NCI-H524 treated with DMSO at 0.1 percent for 48 hours (cell line): ENCODE measurements around the gene GNA12.
"Not testable (repeated sequence)": the region's sequence is repeated elsewhere in the genome, so short reads cannot be mapped to it uniquely, and the experiment has no call there.

Experiments
- DNase-seq: peaks from one replicate; lab custom pipeline; 2025; lab: John Stamatoyannopoulos, UW

Gene GNA12

GRCh38 chr7:2864999-2865670 is 21.0 kb upstream of the GNA12 start:
- no peak for DNase-seq

- DNase-seq = no peak
Measured at GRCh38 chr7:2864204-2864985, 20.3 kb upstream of the GNA12 start.

- no peak for DNase-seq
Measured at GRCh38 chr7:2863461-2864066, 19.5 kb upstream of the GNA12 start.

GRCh38 chr7:2862831-2863361 is 18.8 kb upstream of the GNA12 start:
- DNase-seq = no peak

GRCh38 chr7:2861509-2861908 is 17.4 kb upstream of the GNA12 start:
- DNase-seq = no peak

GRCh38 chr7:2860627-2861133 is 16.6 kb upstream of the GNA12 start:
- DNase-seq = no peak

- DNase-seq = no peak
Measured at GRCh38 chr7:2859952-2860351, 15.8 kb upstream of the GNA12 start.

GRCh38 chr7:2858621-2859020 is 14.5 kb upstream of the GNA12 start:
- no peak for DNase-seq

GRCh38 chr7:2856388-2857169 is 12.5 kb upstream of the GNA12 start:
- no peak for DNase-seq

- DNase-seq = no peak
Measured at GRCh38 chr7:2855386-2855785, 11.3 kb upstream of the GNA12 start.

- not testable (repeated sequence) for DNase-seq
Measured at GRCh38 chr7:2853552-2853951, 9.4 kb upstream of the GNA12 start.

GRCh38 chr7:2853147-2853546 is 9.0 kb upstream of the GNA12 start:
- no peak for DNase-seq

- DNase-seq = no peak
Measured at GRCh38 chr7:2851497-2851896, 7.4 kb upstream of the GNA12 start.

GRCh38 chr7:2849941-2850766 is 6.0 kb upstream of the GNA12 start:
- no peak for DNase-seq

- DNase-seq = no peak
Measured at GRCh38 chr7:2845034-2845592, 1.0 kb upstream of the GNA12 start.

GRCh38 chr7:2843711-2844152 is 376 bp downstream of the GNA12 start:
- DNase-seq = no peak

GRCh38 chr7:2843191-2843685 is 870 bp downstream of the GNA12 start:
- no peak for DNase-seq

GRCh38 chr7:2841907-2842306 is 2.2 kb downstream of the GNA12 start:
- no peak for DNase-seq

- DNase-seq = no peak
Measured at GRCh38 chr7:2840458-2840857, 3.6 kb downstream of the GNA12 start.

- DNase-seq = no peak
Measured at GRCh38 chr7:2838873-2839578, 5.1 kb downstream of the GNA12 start.
